Calu3 (cell line): ENCODE data around the gene GYS2. TPM values are rescaled to one million over a fixed set of nuclear protein-coding genes. Genes with fewer than 3 reads are reported as not detected.
"Not testable (repeated sequence)": the region's sequence is repeated elsewhere in the genome, so short reads cannot be mapped to it uniquely, and the experiment has no call there.

ENCODE experiments used
- BruUV-seq: library from RNA; stranded (reverse); fragments of 400-500 nt; replicated peaks from 2 replicates; lab custom pipeline; 2021; lab: Mats Ljungman, UMichigan
- CTCF ChIA-PET: fragments of 300-600 bp; sonication (Branson Sonifier 250); formaldehyde crosslinking; loops from one replicate; lab custom pipeline; 2022; ENCODE audit warnings: antibody characterized with exemption; lab: Charles Lee
- DNase-seq: peaks from one replicate; pipeline ENCODE4 v3.0.0; 2022
- H3K27ac Mint-ChIP-seq: one replicate; pipeline ENCODE4 v1.8.0; 2022; ENCODE audit warnings: mixed read lengths; ENCODE audit not compliant: unreplicated experiment
- H3K27me3 Mint-ChIP-seq: one replicate; pipeline ENCODE4 v1.8.0; 2022; ENCODE audit warnings: mixed read lengths; ENCODE audit not compliant: unreplicated experiment
- H3K36me3 Mint-ChIP-seq: one replicate; pipeline ENCODE4 v1.8.0; 2022; ENCODE audit warnings: mild to moderate bottlenecking, moderate library complexity, mixed read lengths; ENCODE audit not compliant: insufficient read depth, unreplicated experiment
- H3K4me1 Mint-ChIP-seq: one replicate; pipeline ENCODE4 v1.8.0; 2022; ENCODE audit warnings: mild to moderate bottlenecking, low read depth, mixed read lengths; ENCODE audit not compliant: unreplicated experiment
- H3K4me3 Mint-ChIP-seq: one replicate; pipeline ENCODE4 v1.8.0; 2022; ENCODE audit warnings: mild to moderate bottlenecking, low read depth, moderate library complexity, mixed read lengths; ENCODE audit not compliant: unreplicated experiment
- H3K9me3 Mint-ChIP-seq: one replicate; pipeline ENCODE4 v1.8.0; 2022; ENCODE audit warnings: low read depth, mixed read lengths; ENCODE audit not compliant: unreplicated experiment
- CTCF ChIP-seq: fragments of 200-600 bp; IDR thresholded peaks from one replicate; pipeline ENCODE4 v1.8.0; 2022; ENCODE audit warnings: antibody characterized with exemption; ENCODE audit not compliant: unreplicated experiment
- intact Hi-C: fragments of 100-400 bp; cut with micrococcal nuclease; formaldehyde crosslinking; loops from one replicate; pipeline ENCODE4 v1.10.0; 2022; ENCODE audit not compliant: unreplicated experiment
- total RNA-seq: library from RNA; stranded (reverse); gene quantifications from 2 replicates; pipeline ENCODE4 v1.2.3, GENCODE V29; 2022

The GYS2 gene
- total RNA-seq, 1 experiment from 2014 or later = not detected

- DNase-seq = no peak
- CTCF ChIA-PET = no interaction called here
- no peak for TF ChIP-seq CTCF
- Mint-ChIP-seq H3K4me1 (peaks cover 84% of the 10 kb centered on the region), H3K9me3 (no peaks in the 10 kb centered on the region), H3K27me3 (no peaks in the 10 kb centered on the region), H3K4me3 (no peak overlapping the region), H3K27ac (no peak overlapping the region), H3K36me3 (peaks cover 82% of the 10 kb centered on the region)
- intact Hi-C loops = loop anchor here (10.0 kb wide), 1 partner anchor 214 kb away; the partner anchor contains the start of gene PYROXD1
- BruUV-seq = no TSS peak
Observed at GRCh38 chr12:21648378-21648777, 43.7 kb upstream of the GYS2 start.

- Mint-ChIP-seq H3K9me3 (no peaks in the 10 kb centered on the region), H3K4me1 (peaks cover 82% of the 10 kb centered on the region), H3K27ac (peak overlapping the region; percentile 27), H3K27me3 (no peaks in the 10 kb centered on the region), H3K4me3 (no peak overlapping the region), H3K36me3 (peaks cover 83% of the 10 kb centered on the region)
- CTCF ChIA-PET = no interaction called here
- DNase-seq = no peak
- no peak for TF ChIP-seq CTCF
- no TSS peak for BruUV-seq
- intact Hi-C loops = loop anchor here (10.0 kb wide), 1 partner anchor 212 kb away; the partner anchor contains the start of gene PYROXD1
Observed at GRCh38 chr12:21647179-21647578, 42.5 kb upstream of the GYS2 start.

GRCh38 chr12:21645041-21645500 lies 40.4 kb upstream of the GYS2 start:
- Mint-ChIP-seq H3K4me3 (peak overlapping the region; percentile 28), H3K4me1 (peaks cover 80% of the 10 kb centered on the region), H3K36me3 (peaks cover 91% of the 10 kb centered on the region), H3K27ac (peak overlapping the region; percentile 73)
- H3K9me3 Mint-ChIP-seq, H3K27me3 Mint-ChIP-seq, BruUV-seq: not testable (repeated sequence)
- DNase-seq = peak; percentile 51
- CTCF ChIA-PET = interaction anchor here (0.6 kb wide), 1 partner anchor 18 kb away, joined by 3 read pairs; no protein-coding TSS in a partner anchor
- intact Hi-C loops = loop anchor here (10.0 kb wide), 1 partner anchor 210 kb away; the partner anchor contains the start of gene PYROXD1

GRCh38 chr12:21644516-21644915 lies 39.9 kb upstream of the GYS2 start:
- H3K4me3 Mint-ChIP-seq = no peak overlapping the region
- H3K9me3 Mint-ChIP-seq = no peaks in the 10 kb centered on the region
- peak overlapping the region; percentile 73 for H3K27ac Mint-ChIP-seq
- intact Hi-C loops = loop anchor here (10.0 kb wide), 1 partner anchor 210 kb away; the partner anchor contains the start of gene PYROXD1
- H3K27me3 Mint-ChIP-seq = no peaks in the 10 kb centered on the region
- BruUV-seq = no TSS peak
- no peak for DNase-seq
- peaks cover 87% of the 10 kb centered on the region for H3K36me3 Mint-ChIP-seq
- TF ChIP-seq CTCF = no peak
- CTCF ChIA-PET = interaction anchor here (0.6 to 0.7 kb wide), 2 partner anchors 19 to 46 kb away, joined by 3 to 7 read pairs; no protein-coding TSS in a partner anchor
- peaks cover 77% of the 10 kb centered on the region for H3K4me1 Mint-ChIP-seq

- Mint-ChIP-seq H3K27me3 (no peaks in the 10 kb centered on the region), H3K4me1 (peaks cover 77% of the 10 kb centered on the region), H3K36me3 (peaks cover 89% of the 10 kb centered on the region), H3K4me3 (no peak overlapping the region), H3K27ac (peak overlapping the region; percentile 20), H3K9me3 (no peaks in the 10 kb centered on the region)
- BruUV-seq = no TSS peak
- intact Hi-C loops = loop anchor here (2.0 to 10.0 kb wide), 2 partner anchors 37 to 209 kb away; partner anchors contain the start of gene PYROXD1
- no peak for TF ChIP-seq CTCF
- no peak for DNase-seq
- CTCF ChIA-PET = no interaction called here
Observed at GRCh38 chr12:21643758-21644157, 39.1 kb upstream of the GYS2 start.
